Measurements from ENCODE around the gene RPL36. TPM values are rescaled to one million over a fixed set of nuclear protein-coding genes. Genes with fewer than 3 reads are reported as not detected.
A peak's percentile ranks its signal among the peaks of the same experiment; 100 is the strongest.

RPL36 gene
- polyA plus RNA-seq, 3 donors, result 336 to 708 (median 627) TPM

- Mint-ChIP-seq H3K4me1 (peaks cover 9% of the 10 kb centered on the region), H3K4me3 (no peak overlapping the region), H3K9me3 (no peaks in the 10 kb centered on the region), H3K27me3 (ENCODE audit: low read depth in 3 of 3) (peaks cover 0 to 3% (median 0%) of the 10 kb centered on the region in 3 donors), H3K27ac (peak overlapping the region in 2 of 7 donors; percentile 0 to 28), H3K36me3 (peaks cover 43 to 76% of the 10 kb centered on the region in 2 donors)
- Histone ChIP-seq H3K4me2 (replicated peaks; ENCODE audit: extremely low read depth, low read length, poor library complexity, severe bottlenecking) (no peak overlapping the region), H3K79me2 (ENCODE audit: insufficient read depth, low read length) (peaks cover 33% of the 10 kb centered on the region), H3K36me3 (replicated peaks in 1 of 2; ENCODE audit: control insufficient read depth in 1 of 2, insufficient read depth in 2 of 2, low read length in 2 of 2) (peaks cover 55% of the 10 kb centered on the region in 2 donors), H3K27ac (ENCODE audit: low read depth in 1 of 2, low read length in 2 of 2) (no peak overlapping the region), H3K4me1 (ENCODE audit: control insufficient read depth in 1 of 2, insufficient read depth in 2 of 2, low read length in 2 of 2) (peaks cover 2 to 4% of the 10 kb centered on the region in 2 donors), H3K27me3 (ENCODE audit: control insufficient read depth in 2 of 2, insufficient read depth in 2 of 2, low read length in 2 of 2) (no peaks in the 10 kb centered on the region), H2AFZ (ENCODE audit: insufficient read depth, low read depth, low read length, poor library complexity, severe bottlenecking) (no peak overlapping the region), H3K9me3 (replicated peaks in 1 of 2; ENCODE audit: control insufficient read depth in 1 of 2, insufficient read depth in 1 of 2, low read length in 2 of 2) (no peaks in the 10 kb centered on the region), H3K9ac (ENCODE audit: insufficient read depth, low read length, poor library complexity, severe bottlenecking) (no peak overlapping the region), H3K4me3 (replicated peaks in 1 of 3; ENCODE audit: low read depth in 2 of 3, low read length in 3 of 3) (no peak overlapping the region), H4K20me1 (ENCODE audit: insufficient read depth, low read length) (peaks cover 27% of the 10 kb centered on the region)
- WGBS (ENCODE audit: insufficient coverage), result 98% methylated on average over 5 of the region's 9 CpGs
- intact Hi-C loops (cut with micrococcal nuclease), result no loop called here
- TF ChIP-seq, protein P1, sequence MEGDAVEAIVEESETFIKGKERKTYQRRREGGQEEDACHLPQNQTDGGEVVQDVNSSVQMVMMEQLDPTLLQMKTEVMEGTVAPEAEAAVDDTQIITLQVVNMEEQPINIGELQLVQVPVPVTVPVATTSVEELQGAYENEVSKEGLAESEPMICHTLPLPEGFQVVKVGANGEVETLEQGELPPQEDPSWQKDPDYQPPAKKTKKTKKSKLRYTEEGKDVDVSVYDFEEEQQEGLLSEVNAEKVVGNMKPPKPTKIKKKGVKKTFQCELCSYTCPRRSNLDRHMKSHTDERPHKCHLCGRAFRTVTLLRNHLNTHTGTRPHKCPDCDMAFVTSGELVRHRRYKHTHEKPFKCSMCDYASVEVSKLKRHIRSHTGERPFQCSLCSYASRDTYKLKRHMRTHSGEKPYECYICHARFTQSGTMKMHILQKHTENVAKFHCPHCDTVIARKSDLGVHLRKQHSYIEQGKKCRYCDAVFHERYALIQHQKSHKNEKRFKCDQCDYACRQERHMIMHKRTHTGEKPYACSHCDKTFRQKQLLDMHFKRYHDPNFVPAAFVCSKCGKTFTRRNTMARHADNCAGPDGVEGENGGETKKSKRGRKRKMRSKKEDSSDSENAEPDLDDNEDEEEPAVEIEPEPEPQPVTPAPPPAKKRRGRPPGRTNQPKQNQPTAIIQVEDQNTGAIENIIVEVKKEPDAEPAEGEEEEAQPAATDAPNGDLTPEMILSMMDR (IDR thresholded peaks at IDR 0.05), result no peak
- DNase-seq, result no peak
Measured at GRCh38 chr19:5713228-5713627, 23.1 kb downstream of the RPL36 start.

- Histone ChIP-seq H3K79me2 (ENCODE audit: insufficient read depth, low read length) (peaks cover 49% of the 10 kb centered on the region), H3K27ac (ENCODE audit: low read depth in 1 of 2, low read length in 2 of 2) (no peak overlapping the region), H3K9ac (ENCODE audit: insufficient read depth, low read length, poor library complexity, severe bottlenecking) (no peak overlapping the region), H3K4me2 (replicated peaks; ENCODE audit: extremely low read depth, low read length, poor library complexity, severe bottlenecking) (no peak overlapping the region), H3K4me1 (ENCODE audit: control insufficient read depth in 1 of 2, insufficient read depth in 2 of 2, low read length in 2 of 2) (peaks cover 15 to 20% of the 10 kb centered on the region in 2 donors), H3K4me3 (replicated peaks in 1 of 3; ENCODE audit: low read depth in 2 of 3, low read length in 3 of 3) (no peak overlapping the region), H2AFZ (ENCODE audit: insufficient read depth, low read depth, low read length, poor library complexity, severe bottlenecking) (no peak overlapping the region), H4K20me1 (ENCODE audit: insufficient read depth, low read length) (peaks cover 29% of the 10 kb centered on the region), H3K36me3 (replicated peaks in 1 of 2; ENCODE audit: control insufficient read depth in 1 of 2, insufficient read depth in 2 of 2, low read length in 2 of 2) (peaks cover 42 to 46% of the 10 kb centered on the region in 2 donors), H3K27me3 (ENCODE audit: control insufficient read depth in 2 of 2, insufficient read depth in 2 of 2, low read length in 2 of 2) (no peaks in the 10 kb centered on the region), H3K9me3 (replicated peaks in 1 of 2; ENCODE audit: control insufficient read depth in 1 of 2, insufficient read depth in 1 of 2, low read length in 2 of 2) (no peaks in the 10 kb centered on the region)
- 100% methylated on average over 2 of the region's 10 CpGs for WGBS (ENCODE audit: insufficient coverage)
- TF ChIP-seq, protein P1 (IDR thresholded peaks at IDR 0.05), result no peak
- Mint-ChIP-seq H3K9me3 (peaks cover 0 to 3% (median 0%) of the 10 kb centered on the region in 7 donors), H3K4me1 (peaks cover 20% of the 10 kb centered on the region), H3K27me3 (ENCODE audit: low read depth in 3 of 3) (peaks cover 0 to 3% (median 2%) of the 10 kb centered on the region in 3 donors), H3K36me3 (peaks cover 38 to 60% of the 10 kb centered on the region in 2 donors), H3K4me3 (no peak overlapping the region), H3K27ac (peak overlapping the region in 1 of 7 donors; percentile 32)
- DNase-seq, result no peak
- intact Hi-C loops (cut with micrococcal nuclease), result no loop called here
Measured at GRCh38 chr19:5714816-5715215, 24.7 kb downstream of the RPL36 start.

All from CD14-positive monocyte (primary cell).